Gastrocnemius medialis (tissue), 4 donors: ENCODE measurements around the gene DCAF6. TPM values are rescaled to one million over a fixed set of nuclear protein-coding genes. Genes with fewer than 3 reads are reported as not detected.

ENCODE experiments used
- ATAC-seq, 2 donors: fragments of 150-250 bp; one replicate each; pipeline ENCODE4 v1.9.1; 2016
- DNase-seq, 2 donors: peaks; one replicate each; pipeline ENCODE4 v3.0.0-alpha.2; 2019
- H3K27ac ChIP-seq, 4 donors: fragments of 200-600 bp; sonication (generic); 1 replicate in 1 of 4; 2 replicates in 3 of 4; pipeline ENCODE4 v1.5.1; 2016 to 2018; ENCODE audit warnings: mild to moderate bottlenecking in 2 of 4, moderate library complexity in 1 of 4
- H3K27me3 ChIP-seq, 3 donors: fragments of 200-600 bp; sonication (generic) in 2 of 3; 1 replicate in 1 of 3; 2 replicates in 2 of 3; pipeline versions ENCODE4 v1.5.1 to v1.6.0; 2016 to 2019; ENCODE audit warnings: mild to moderate bottlenecking in 1 of 3, moderate library complexity in 1 of 3
- H3K36me3 ChIP-seq, 2 donors: fragments of 200-600 bp; sonication (generic) in 1 of 2; one replicate each; pipeline ENCODE4 v1.5.1; 2017 to 2018
- H3K4me1 ChIP-seq, 2 donors: fragments of 200-600 bp; sonication (generic) in 1 of 2; one replicate each; pipeline ENCODE4 v1.5.1; 2016 to 2017; ENCODE audit warnings: mild to moderate bottlenecking in 2 of 2
- H3K4me3 ChIP-seq, 4 donors: fragments of 200-600 bp; sonication (generic) in 3 of 4; 1 replicate in 1 of 4; 2 replicates in 3 of 4; pipeline ENCODE4 v1.5.1; 2016 to 2019; ENCODE audit warnings: mild to moderate bottlenecking in 2 of 4
- H3K9me3 ChIP-seq, 3 donors: fragments of 200-600 bp; sonication (generic) in 2 of 3; 1 replicate in 1 of 3; 2 replicates in 2 of 3; pipeline ENCODE4 v1.5.1; 2016 to 2019
- POLR2A ChIP-seq, 2 donors: fragments of 450-650 bp; IDR thresholded peaks; one replicate each; pipeline ENCODE4 v1.6.1; 2017; ENCODE audit warnings: antibody characterized with exemption in 2 of 2, mild to moderate bottlenecking in 2 of 2, moderate library complexity in 2 of 2
- in situ Hi-C, 4 donors: fragments of 200-750 bp; cut with MboI; loops; one replicate each; pipeline versions ENCODE4 v1.15.0 to v1.8.0; 2017; ENCODE audit warnings: low sequenced_read_pairs in 4 of 4
- intact Hi-C: fragments of 100-400 bp; cut with DNase I; formaldehyde crosslinking; loops from one replicate; pipeline ENCODE4 v1.15.1; 2023; ENCODE audit warnings: low total_unique reads
- total RNA-seq, 4 donors: library from RNA; depleted of rRNA; stranded (reverse); fragments of >200 nt; gene quantifications; one replicate each; pipeline versions ENCODE4 v1.1.0 to v1.2.3, GENCODE V29; 2016
- TF ChIP-seq, protein P1 (sequence below), 5 experiments: fragments of 450-650 bp in 3 of 5; fragments of 200-600 bp in 2 of 5; sonication (generic) in 2 of 5; IDR thresholded peaks in 4 of 5; conservative IDR thresholded peaks in 1 of 5; 1 replicate in 4 of 5; 2 replicates in 1 of 5; pipeline ENCODE4 v1.5.1; 2016 to 2019; ENCODE audit warnings: antibody characterized with exemption in 5 of 5, mild to moderate bottlenecking in 3 of 5, moderate library complexity in 3 of 5

Gene DCAF6
- total RNA-seq, 4 donors from 2014 or later = 365 to 466 (median 389) TPM

DNA sequence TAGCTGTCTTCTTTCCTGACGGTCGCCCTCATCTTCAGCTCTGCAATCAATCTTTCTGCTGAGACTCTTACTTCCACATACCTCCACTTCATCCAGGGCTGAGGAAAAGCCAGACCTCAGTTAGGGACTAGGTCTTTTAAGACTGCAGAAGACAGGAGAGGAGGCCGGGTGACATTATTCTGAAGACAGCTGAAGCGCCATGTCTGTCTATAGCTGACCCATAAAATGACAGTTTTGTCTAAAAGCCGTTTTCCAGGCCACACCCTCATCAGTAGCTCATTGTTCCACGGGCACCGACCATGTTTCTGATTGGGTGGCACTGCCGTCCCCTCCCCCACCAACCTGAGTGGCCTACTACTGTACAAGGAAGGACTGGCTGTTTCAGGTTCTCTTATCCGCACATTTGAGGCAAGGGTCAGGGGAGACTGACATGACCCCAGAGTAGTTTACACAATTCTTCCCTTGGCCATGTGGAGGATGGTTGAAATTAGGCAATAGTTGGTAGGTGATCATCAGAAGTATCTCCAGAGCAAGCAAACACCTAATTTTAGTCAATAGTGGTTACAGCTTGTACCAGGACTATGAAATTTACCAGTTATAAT lies 22.5 kb upstream of the DCAF6 start, which contains the start of gene ADCY10:
Gene ADCY10 (minus strand): TSS at position 240 of the 602 bp plus-strand sequence. CDS start 8,994 bp downstream, outside the sequence.
- H3K9me3 ChIP-seq = no peaks in the 10 kb centered on the region
- ATAC-seq (no peak), DNase-seq (no peak)
- in situ Hi-C loops (no loop called here), intact Hi-C loops (no loop called here)
- H3K4me3 ChIP-seq = no peak within 1 kb of the TSS
- no peaks in the 10 kb centered on the region for H3K27me3 ChIP-seq
- H3K4me1 ChIP-seq = peaks cover 0 to 3% of the 10 kb centered on the region in 2 donors
- peaks cover 4 to 15% of the 10 kb centered on the region in 2 donors for H3K36me3 ChIP-seq
- TF ChIP-seq POLR2A (IDR thresholded peaks at IDR 0.05) = no peak
- TF ChIP-seq, protein P1, sequence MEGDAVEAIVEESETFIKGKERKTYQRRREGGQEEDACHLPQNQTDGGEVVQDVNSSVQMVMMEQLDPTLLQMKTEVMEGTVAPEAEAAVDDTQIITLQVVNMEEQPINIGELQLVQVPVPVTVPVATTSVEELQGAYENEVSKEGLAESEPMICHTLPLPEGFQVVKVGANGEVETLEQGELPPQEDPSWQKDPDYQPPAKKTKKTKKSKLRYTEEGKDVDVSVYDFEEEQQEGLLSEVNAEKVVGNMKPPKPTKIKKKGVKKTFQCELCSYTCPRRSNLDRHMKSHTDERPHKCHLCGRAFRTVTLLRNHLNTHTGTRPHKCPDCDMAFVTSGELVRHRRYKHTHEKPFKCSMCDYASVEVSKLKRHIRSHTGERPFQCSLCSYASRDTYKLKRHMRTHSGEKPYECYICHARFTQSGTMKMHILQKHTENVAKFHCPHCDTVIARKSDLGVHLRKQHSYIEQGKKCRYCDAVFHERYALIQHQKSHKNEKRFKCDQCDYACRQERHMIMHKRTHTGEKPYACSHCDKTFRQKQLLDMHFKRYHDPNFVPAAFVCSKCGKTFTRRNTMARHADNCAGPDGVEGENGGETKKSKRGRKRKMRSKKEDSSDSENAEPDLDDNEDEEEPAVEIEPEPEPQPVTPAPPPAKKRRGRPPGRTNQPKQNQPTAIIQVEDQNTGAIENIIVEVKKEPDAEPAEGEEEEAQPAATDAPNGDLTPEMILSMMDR (IDR thresholded peaks at IDR 0.05 in 4 of 5, conservative IDR thresholded peaks at IDR 0.05 in 1 of 5) = no peak
- H3K27ac ChIP-seq = no peak within 1 kb of the TSS

DNA sequence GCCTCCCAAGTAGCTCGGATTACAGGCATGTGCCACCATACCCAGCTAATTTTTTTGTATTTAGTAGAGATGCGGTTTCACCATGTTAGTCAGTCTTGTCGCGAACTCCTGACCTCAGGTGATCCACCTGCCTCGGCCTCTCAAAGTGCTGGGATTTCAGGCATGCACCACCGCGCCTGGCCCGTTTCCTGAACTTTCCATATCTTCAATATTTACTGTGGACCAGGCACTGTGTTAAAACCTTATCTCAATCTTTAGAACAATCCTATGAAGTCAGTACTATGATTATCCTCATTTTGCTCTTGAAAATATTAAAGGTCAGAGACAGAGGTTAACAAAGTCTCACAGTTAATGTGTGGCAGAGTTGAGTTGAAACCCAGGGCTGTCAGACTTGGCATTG lies 20.9 kb upstream of the DCAF6 start:
- peaks cover 4 to 15% of the 10 kb centered on the region in 2 donors for H3K36me3 ChIP-seq

GRCh38 chr1:167916766-167917511 lies 19.5 kb upstream of the DCAF6 start:
- no peak for DNase-seq
- Histone ChIP-seq H3K36me3 (peaks cover 4 to 15% of the 10 kb centered on the region in 2 donors), H3K27ac (no peak overlapping the region), H3K9me3 (no peaks in the 10 kb centered on the region), H3K27me3 (no peaks in the 10 kb centered on the region), H3K4me3 (no peak overlapping the region), H3K4me1 (peaks cover 4 to 5% of the 10 kb centered on the region in 2 donors)
- intact Hi-C loops (no loop called here), in situ Hi-C loops (no loop called here)
- no peak for ATAC-seq
- TF ChIP-seq, protein P1 (IDR thresholded peaks at IDR 0.05 in 4 of 5, conservative IDR thresholded peaks at IDR 0.05 in 1 of 5) = no peak
- no peak for TF ChIP-seq POLR2A (IDR thresholded peaks at IDR 0.05)

More for the DNA sequence above, 20.9 kb upstream of the DCAF6 start:
- ATAC-seq = no peak
- H3K27me3 ChIP-seq = no peaks in the 10 kb centered on the region
- DNase-seq = no peak
- H3K27ac ChIP-seq = no peak overlapping the region
- H3K4me3 ChIP-seq = no peak overlapping the region
- TF ChIP-seq POLR2A (IDR thresholded peaks at IDR 0.05) = no peak
- TF ChIP-seq, protein P1 (IDR thresholded peaks at IDR 0.05 in 4 of 5, conservative IDR thresholded peaks at IDR 0.05 in 1 of 5) = no peak
- in situ Hi-C loops = no loop called here
- intact Hi-C loops = no loop called here
- H3K4me1 ChIP-seq = peaks cover 0 to 3% of the 10 kb centered on the region in 2 donors
- H3K9me3 ChIP-seq = no peaks in the 10 kb centered on the region

DNA sequence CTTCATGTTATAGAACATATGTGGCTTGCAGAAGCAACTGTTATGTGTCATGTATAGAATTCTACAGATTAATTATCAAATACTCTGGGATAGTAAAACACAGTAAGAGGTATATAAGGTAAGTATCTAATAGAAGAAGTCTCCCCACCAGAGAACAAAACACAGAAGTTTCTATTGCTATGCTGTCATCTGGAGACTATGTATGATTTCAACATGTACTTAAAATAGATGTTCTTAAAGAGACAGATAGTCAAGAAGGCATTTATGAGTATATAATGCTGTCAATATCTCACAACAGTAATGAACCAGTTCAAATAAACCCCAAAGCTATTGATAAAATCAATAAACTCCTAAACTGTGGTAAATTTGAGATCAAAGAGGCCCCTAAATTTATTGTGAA lies 14.5 kb upstream of the DCAF6 start:
- Histone ChIP-seq H3K9me3 (no peaks in the 10 kb centered on the region), H3K4me3 (peak overlapping the region in 3 of 4 donors; percentile 6 to 31 (median 26)), H3K27ac (peak overlapping the region; percentile 72 to 85 (median 74)), H3K36me3 (peaks cover 0 to 15% of the 10 kb centered on the region in 2 donors), H3K27me3 (no peaks in the 10 kb centered on the region), H3K4me1 (peaks cover 24 to 39% of the 10 kb centered on the region in 2 donors)
- ATAC-seq (peak; percentile 94), DNase-seq (no peak)
- intact Hi-C loops (loop anchor here (5.0 kb wide), 1 partner anchor 160 kb away; no protein-coding TSS in a partner anchor), in situ Hi-C loops (no loop called here)
- no peak for TF ChIP-seq POLR2A (IDR thresholded peaks at IDR 0.05)
- TF ChIP-seq, protein P1 (IDR thresholded peaks at IDR 0.05 in 4 of 5, conservative IDR thresholded peaks at IDR 0.05 in 1 of 5) = no peak
